ENCODE measurements around the gene DENND1A. TPM values are rescaled to one million over a fixed set of nuclear protein-coding genes. Genes with fewer than 3 reads are reported as not detected.

The DENND1A gene
- total RNA-seq, 2 experiments from 2014 or later: 12.8 to 14.8 TPM

DNA sequence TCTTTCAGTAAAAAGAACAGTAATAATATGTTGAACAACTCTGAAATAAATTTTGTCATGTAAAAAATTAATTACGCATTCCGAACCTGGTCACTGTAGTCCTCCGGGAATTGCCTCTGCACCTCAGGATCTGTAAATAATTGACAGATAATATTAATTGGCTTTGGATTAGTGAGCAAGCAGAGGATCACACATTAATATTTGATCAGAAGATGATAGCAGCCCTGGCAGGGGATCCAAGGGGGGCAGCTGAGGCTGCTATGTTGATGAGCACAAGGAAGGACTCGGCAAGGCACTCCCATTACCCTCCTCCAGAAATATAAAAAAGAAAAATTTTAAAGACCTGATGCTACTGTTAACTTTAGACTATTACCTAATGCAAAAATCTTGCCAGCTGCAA, 137.4 kb downstream of the DENND1A start:
- CTCF ChIA-PET: no interaction called here
- peaks cover 2% of the 10 kb centered on the region for H3K4me1 Mint-ChIP-seq

DNA sequence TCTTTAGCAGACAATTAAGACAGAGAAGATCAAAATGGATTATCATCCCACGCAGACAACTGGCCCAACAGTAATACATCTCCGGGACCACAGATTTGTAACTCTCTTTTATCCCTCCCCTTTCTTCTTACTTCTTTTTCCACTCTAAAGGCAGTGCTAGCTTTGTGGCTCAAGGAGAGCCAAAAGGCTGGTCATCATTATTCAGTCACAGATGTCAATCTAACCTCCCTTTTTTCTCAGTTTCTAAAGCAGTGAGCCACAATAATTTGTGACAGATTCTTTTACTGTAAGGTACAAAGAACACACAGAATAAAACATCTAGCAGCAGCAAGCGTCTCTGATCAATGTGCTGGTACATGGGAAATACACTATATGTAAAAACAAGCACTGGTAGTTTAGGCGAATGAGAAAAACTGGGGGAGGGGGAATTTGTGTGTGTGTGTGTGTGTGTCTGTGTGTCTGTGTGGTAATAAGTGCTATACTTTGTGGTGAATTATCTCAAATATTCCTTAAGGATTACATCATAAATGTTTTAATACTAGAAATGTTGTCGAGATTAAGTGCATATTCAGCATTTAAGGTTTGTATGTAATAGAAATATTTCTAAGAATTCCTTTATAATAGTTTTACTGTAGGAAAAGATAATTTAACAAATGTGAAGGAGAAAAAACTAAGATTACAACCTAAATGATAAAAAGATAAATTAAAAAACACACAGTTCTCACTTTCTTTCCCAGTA, 140.2 kb downstream of the DENND1A start:
- H3K27ac Mint-ChIP-seq: no peak overlapping the region
- no peaks in the 10 kb centered on the region for H3K4me1 Mint-ChIP-seq
- H3K36me3 Mint-ChIP-seq (ENCODE audit: low read depth): no peaks in the 10 kb centered on the region
- no peaks in the 10 kb centered on the region for H3K9me3 Mint-ChIP-seq
- H3K27me3 Mint-ChIP-seq: no peaks in the 10 kb centered on the region
- no peak for DNase-seq
- H3K4me3 Mint-ChIP-seq: no peak overlapping the region
- POLR2A ChIA-PET: no interaction called here
- CTCF ChIA-PET: no interaction called here

More for the DNA sequence above, 137.4 kb downstream of the DENND1A start:
- no peaks in the 10 kb centered on the region for H3K27me3 Mint-ChIP-seq
- no peak for DNase-seq
- POLR2A ChIA-PET: no interaction called here
- no peaks in the 10 kb centered on the region for H3K36me3 Mint-ChIP-seq (ENCODE audit: low read depth)
- H3K4me3 Mint-ChIP-seq: no peak overlapping the region
- no peak overlapping the region for H3K27ac Mint-ChIP-seq
- no peaks in the 10 kb centered on the region for H3K9me3 Mint-ChIP-seq

GRCh38 chr9:123787416-123787815, 142.5 kb downstream of the DENND1A start:
- Mint-ChIP-seq H3K36me3 (ENCODE audit: low read depth) (no peaks in the 10 kb centered on the region), H3K27me3 (no peaks in the 10 kb centered on the region), H3K4me3 (no peak overlapping the region), H3K4me1 (no peaks in the 10 kb centered on the region), H3K27ac (no peak overlapping the region), H3K9me3 (no peaks in the 10 kb centered on the region)
- CTCF ChIA-PET: no interaction called here
- no peak for DNase-seq
- POLR2A ChIA-PET: no interaction called here

DNA sequence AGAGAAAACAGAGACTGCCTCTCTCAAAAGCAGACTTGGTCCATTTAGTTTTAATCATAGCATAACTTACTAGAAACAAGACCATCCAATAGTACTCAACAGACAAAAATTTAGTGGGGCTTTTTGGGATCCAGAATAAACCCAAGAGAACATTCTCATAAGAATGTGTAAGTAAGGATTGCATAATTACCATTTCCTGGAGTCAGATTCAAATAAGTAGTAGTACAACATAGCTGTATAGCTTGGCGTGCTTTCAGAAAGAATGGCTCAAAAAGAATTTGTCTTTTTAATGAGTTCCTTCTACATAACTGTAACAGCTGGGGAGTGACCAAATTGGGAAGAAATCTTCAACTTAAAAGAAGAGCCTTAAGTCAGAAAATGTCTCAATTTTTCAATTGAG, 145.4 kb downstream of the DENND1A start:
- ChIA-PET POLR2A (no interaction called here), CTCF (no interaction called here)
- Mint-ChIP-seq H3K9me3 (no peaks in the 10 kb centered on the region), H3K36me3 (ENCODE audit: low read depth) (no peaks in the 10 kb centered on the region), H3K27ac (no peak overlapping the region), H3K4me3 (no peak overlapping the region), H3K27me3 (no peaks in the 10 kb centered on the region), H3K4me1 (no peaks in the 10 kb centered on the region)
- no peak for DNase-seq

GRCh38 chr9:123778232-123778902, 151.6 kb downstream of the DENND1A start:
- no peaks in the 10 kb centered on the region for H3K9me3 Mint-ChIP-seq
- POLR2A ChIA-PET: no interaction called here
- no peaks in the 10 kb centered on the region for H3K27me3 Mint-ChIP-seq
- peaks cover 9% of the 10 kb centered on the region for H3K4me1 Mint-ChIP-seq
- CTCF ChIA-PET: no interaction called here
- H3K36me3 Mint-ChIP-seq (ENCODE audit: low read depth): no peaks in the 10 kb centered on the region
- H3K4me3 Mint-ChIP-seq: no peak overlapping the region
- no peak for DNase-seq
- no peak overlapping the region for H3K27ac Mint-ChIP-seq

- POLR2A ChIA-PET: no interaction called here
- DNase-seq: no peak
- H3K4me3 Mint-ChIP-seq: no peak overlapping the region
- no peaks in the 10 kb centered on the region for H3K27me3 Mint-ChIP-seq
- CTCF ChIA-PET: no interaction called here
- peaks cover 9% of the 10 kb centered on the region for H3K4me1 Mint-ChIP-seq
- no peaks in the 10 kb centered on the region for H3K36me3 Mint-ChIP-seq (ENCODE audit: low read depth)
- no peaks in the 10 kb centered on the region for H3K9me3 Mint-ChIP-seq
- H3K27ac Mint-ChIP-seq: no peak overlapping the region
Measured at GRCh38 chr9:123776708-123777537, 153.0 kb downstream of the DENND1A start.

DNA sequence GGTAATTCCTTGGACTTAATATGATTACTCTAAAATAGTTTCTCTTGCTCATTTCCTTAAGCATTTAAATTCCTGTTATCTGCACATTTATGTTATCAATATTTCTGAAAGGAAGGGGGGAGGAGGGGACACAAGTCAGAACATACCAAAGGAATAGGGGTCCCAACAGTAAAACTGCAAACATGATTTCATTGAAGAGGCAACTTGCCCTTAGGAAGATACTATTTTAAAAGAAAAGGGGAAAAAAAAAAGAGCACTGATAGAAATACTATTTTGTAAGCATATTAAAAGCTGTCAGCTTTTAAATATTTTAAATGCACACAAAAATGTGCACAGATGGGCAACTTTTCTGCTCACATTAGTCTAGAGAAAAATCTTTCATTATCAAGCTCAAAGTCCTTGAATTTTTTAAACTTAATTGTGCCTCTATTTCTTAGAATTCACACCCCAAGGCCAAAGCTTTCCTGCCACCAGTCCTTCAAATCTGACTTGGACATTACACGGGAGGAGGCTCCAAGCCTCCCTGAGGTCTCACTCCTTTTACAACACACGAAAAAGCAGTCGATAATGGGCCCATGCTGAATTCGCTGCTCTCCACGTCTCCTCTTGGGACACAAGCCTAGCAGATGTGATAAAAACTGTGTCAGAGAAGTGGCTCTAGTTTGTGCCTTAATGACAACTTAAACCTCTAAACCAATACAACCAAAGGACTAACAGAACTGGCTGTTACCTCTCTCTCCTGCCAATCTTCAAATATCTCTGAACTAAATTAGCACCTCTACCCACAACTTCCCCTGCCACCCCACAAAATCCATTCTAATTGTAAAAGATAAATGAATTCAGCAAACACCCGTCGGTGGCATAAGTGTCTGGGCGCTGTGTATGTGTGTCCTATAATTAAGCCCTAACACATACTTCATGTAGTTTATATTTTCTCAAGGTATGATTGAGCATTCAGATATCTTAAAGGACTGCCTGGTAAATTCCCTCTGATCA, 154.3 kb downstream of the DENND1A start:
- POLR2A ChIA-PET: no interaction called here

GRCh38 chr9:123773783-123774182, 156.1 kb downstream of the DENND1A start:
- ChIA-PET CTCF (no interaction called here), POLR2A (no interaction called here)
- H3K4me3 Mint-ChIP-seq: no peak overlapping the region
- H3K27me3 Mint-ChIP-seq: no peaks in the 10 kb centered on the region
- DNase-seq: no peak
- H3K36me3 Mint-ChIP-seq (ENCODE audit: low read depth): no peaks in the 10 kb centered on the region
- no peaks in the 10 kb centered on the region for H3K9me3 Mint-ChIP-seq
- no peak overlapping the region for H3K27ac Mint-ChIP-seq
- peaks cover 9% of the 10 kb centered on the region for H3K4me1 Mint-ChIP-seq

More for the DNA sequence above, 154.3 kb downstream of the DENND1A start:
- peaks cover 9% of the 10 kb centered on the region for H3K4me1 Mint-ChIP-seq
- H3K9me3 Mint-ChIP-seq: no peaks in the 10 kb centered on the region
- no peaks in the 10 kb centered on the region for H3K27me3 Mint-ChIP-seq
- no peaks in the 10 kb centered on the region for H3K36me3 Mint-ChIP-seq (ENCODE audit: low read depth)
- CTCF ChIA-PET: no interaction called here
- no peak for DNase-seq
- H3K27ac Mint-ChIP-seq: no peak overlapping the region
- H3K4me3 Mint-ChIP-seq: no peak overlapping the region

GRCh38 chr9:123772967-123773366, 157.0 kb downstream of the DENND1A start:
- H3K9me3 Mint-ChIP-seq: no peaks in the 10 kb centered on the region
- no peak overlapping the region for H3K27ac Mint-ChIP-seq
- no peaks in the 10 kb centered on the region for H3K27me3 Mint-ChIP-seq
- ChIA-PET POLR2A (no interaction called here), CTCF (no interaction called here)
- peaks cover 9% of the 10 kb centered on the region for H3K4me1 Mint-ChIP-seq
- DNase-seq: no peak
- H3K36me3 Mint-ChIP-seq (ENCODE audit: low read depth): no peaks in the 10 kb centered on the region
- no peak overlapping the region for H3K4me3 Mint-ChIP-seq

DNA sequence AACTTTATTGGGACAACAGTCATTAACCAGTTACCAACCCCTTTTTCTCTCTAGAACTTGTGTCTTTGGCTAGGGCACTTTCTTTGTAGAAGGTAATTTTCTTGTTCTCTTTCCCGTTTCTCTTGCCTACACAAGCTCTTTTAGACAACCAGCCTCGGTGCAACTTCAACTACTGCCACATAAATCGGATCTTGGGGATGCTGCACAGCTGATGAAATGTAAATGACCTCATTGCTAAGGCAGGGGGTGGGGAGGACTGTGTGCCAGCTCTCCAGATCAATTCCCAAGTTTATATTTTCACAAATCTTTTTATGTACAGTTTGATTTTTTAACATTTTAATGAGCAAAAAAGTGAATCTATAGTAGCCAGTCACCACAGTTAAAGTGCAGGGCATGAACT, 157.6 kb downstream of the DENND1A start:
- POLR2A ChIA-PET: no interaction called here
- no peaks in the 10 kb centered on the region for H3K9me3 Mint-ChIP-seq
- no peak overlapping the region for H3K4me3 Mint-ChIP-seq
- no peaks in the 10 kb centered on the region for H3K27me3 Mint-ChIP-seq
- no peak for DNase-seq
- peaks cover 9% of the 10 kb centered on the region for H3K4me1 Mint-ChIP-seq
- H3K27ac Mint-ChIP-seq: no peak overlapping the region
- H3K36me3 Mint-ChIP-seq (ENCODE audit: low read depth): no peaks in the 10 kb centered on the region
- CTCF ChIA-PET: no interaction called here

DNA sequence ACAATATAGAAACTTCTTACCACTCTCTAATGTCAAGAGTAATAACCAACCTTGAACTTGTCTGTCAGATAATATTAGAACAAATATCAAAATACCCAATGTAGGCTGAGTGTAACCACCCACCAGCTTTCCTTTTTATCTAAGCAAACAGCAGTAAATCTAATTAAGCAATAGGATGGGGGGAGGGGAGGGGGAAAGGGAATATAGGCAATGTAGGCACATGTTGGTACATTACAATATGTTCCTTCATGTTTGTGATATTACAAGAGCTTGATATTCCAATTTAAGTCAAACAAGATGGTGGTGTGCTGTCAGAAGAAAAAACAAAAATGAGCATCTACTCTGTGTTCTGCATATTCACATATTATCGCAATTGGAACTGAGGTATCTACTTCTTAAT, 158.2 kb downstream of the DENND1A start:
- POLR2A ChIA-PET: no interaction called here
- H3K36me3 Mint-ChIP-seq (ENCODE audit: low read depth): no peaks in the 10 kb centered on the region
- H3K9me3 Mint-ChIP-seq: no peaks in the 10 kb centered on the region
- peaks cover 9% of the 10 kb centered on the region for H3K4me1 Mint-ChIP-seq
- H3K4me3 Mint-ChIP-seq: no peak overlapping the region
- H3K27me3 Mint-ChIP-seq: no peaks in the 10 kb centered on the region
- CTCF ChIA-PET: no interaction called here
- DNase-seq: no peak
- H3K27ac Mint-ChIP-seq: no peak overlapping the region

DNA sequence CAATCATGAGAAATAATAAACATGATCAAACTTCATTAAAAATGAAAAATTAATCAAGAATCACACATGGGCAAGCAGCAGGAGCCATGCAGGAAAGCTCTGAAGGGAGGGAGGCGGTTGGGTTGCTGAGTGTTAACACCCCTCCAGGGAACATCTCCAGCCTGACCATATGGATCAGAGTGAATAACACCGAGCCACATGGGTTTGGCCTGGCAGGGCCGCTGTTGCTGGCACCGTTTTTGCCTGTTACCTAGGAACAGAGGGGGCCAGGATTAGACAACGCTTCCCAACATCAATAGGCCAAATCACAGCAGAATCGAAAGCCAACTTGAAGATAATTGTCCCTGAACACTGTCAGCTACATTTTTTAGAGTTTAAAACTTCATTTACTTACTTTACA, 160.2 kb downstream of the DENND1A start:
- POLR2A ChIA-PET: no interaction called here
- H3K4me3 Mint-ChIP-seq: no peak overlapping the region
- H3K36me3 Mint-ChIP-seq (ENCODE audit: low read depth): no peaks in the 10 kb centered on the region
- H3K27ac Mint-ChIP-seq: no peak overlapping the region
- CTCF ChIA-PET: no interaction called here
- H3K9me3 Mint-ChIP-seq: no peaks in the 10 kb centered on the region
- no peaks in the 10 kb centered on the region for H3K4me1 Mint-ChIP-seq
- no peaks in the 10 kb centered on the region for H3K27me3 Mint-ChIP-seq
- DNase-seq: no peak

All from activated CD4-positive, alpha-beta memory T cell treated with anti-CD3 and anti-CD28 coated beads, Interleukin-2, amount 10 ng/mL, durations not matched to agents 7 days and 5 days (primary cell).